ENCODE results near the gene PHACTR4. TPM values are rescaled to one million over a fixed set of nuclear protein-coding genes. Genes with fewer than 3 reads are reported as not detected.

Gene PHACTR4
- total and polyA plus RNA-seq, 10 of the 15 experiments (the other 5 are each of a cell fraction or from before 2014, with no cell fraction given): 8.9 to 34.2 (median 12.5) TPM

DNA sequence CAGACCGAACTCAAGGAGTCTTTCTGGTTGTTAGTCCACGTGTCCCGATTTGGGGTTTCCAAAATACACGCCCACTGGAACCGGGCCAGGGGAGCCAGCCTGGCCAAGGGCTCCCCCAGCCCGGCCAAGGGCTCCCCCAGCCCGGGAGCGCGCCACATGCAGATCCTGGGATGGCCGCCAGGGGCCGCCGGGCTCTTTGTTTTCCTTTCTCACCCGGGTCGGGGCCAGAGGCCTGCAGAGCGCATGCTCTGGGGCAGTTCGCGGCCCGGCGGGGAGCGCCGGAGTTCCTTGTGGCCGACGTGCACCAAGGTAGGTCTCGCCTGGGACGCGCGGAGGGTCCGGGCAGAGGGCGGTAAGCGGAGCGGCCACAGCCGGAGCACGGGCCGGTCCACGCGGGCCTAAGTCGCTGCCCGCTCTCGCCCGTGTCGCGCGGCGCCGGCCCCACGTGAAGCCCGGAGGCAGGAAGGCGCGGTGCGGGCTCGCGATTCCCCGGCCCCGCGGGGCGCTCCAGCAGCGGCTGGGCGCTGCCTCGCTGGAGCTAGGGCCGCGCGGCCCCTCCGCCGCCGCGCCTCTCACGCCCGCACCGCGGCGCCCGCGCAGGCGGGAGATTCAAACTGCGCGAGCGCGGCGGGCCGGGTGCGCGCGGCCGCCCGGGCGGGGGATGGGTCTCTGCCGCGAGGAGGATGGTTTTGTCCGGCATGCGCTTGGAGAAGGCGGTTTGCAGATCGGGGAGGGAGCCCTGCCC is 148.6 kb downstream of the PHACTR4 start (continued):
- TF ChIP-seq, protein P1, sequence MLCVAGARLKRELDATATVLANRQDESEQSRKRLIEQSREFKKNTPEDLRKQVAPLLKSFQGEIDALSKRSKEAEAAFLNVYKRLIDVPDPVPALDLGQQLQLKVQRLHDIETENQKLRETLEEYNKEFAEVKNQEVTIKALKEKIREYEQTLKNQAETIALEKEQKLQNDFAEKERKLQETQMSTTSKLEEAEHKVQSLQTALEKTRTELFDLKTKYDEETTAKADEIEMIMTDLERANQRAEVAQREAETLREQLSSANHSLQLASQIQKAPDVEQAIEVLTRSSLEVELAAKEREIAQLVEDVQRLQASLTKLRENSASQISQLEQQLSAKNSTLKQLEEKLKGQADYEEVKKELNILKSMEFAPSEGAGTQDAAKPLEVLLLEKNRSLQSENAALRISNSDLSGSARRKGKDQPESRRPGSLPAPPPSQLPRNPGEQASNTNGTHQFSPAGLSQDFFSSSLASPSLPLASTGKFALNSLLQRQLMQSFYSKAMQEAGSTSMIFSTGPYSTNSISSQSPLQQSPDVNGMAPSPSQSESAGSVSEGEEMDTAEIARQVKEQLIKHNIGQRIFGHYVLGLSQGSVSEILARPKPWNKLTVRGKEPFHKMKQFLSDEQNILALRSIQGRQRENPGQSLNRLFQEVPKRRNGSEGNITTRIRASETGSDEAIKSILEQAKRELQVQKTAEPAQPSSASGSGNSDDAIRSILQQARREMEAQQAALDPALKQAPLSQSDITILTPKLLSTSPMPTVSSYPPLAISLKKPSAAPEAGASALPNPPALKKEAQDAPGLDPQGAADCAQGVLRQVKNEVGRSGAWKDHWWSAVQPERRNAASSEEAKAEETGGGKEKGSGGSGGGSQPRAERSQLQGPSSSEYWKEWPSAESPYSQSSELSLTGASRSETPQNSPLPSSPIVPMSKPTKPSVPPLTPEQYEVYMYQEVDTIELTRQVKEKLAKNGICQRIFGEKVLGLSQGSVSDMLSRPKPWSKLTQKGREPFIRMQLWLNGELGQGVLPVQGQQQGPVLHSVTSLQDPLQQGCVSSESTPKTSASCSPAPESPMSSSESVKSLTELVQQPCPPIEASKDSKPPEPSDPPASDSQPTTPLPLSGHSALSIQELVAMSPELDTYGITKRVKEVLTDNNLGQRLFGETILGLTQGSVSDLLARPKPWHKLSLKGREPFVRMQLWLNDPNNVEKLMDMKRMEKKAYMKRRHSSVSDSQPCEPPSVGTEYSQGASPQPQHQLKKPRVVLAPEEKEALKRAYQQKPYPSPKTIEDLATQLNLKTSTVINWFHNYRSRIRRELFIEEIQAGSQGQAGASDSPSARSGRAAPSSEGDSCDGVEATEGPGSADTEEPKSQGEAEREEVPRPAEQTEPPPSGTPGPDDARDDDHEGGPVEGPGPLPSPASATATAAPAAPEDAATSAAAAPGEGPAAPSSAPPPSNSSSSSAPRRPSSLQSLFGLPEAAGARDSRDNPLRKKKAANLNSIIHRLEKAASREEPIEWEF (IDR thresholded peaks at IDR 0.05; ENCODE audit: insufficient replicate concordance, low read depth, low read length): no peak
- TF ChIP-seq DPF2 (IDR thresholded peaks at IDR 0.05): peak; percentile 64; the same call in 1 of the 2 replicates
- TF ChIP-seq YBX1 (IDR thresholded peaks at IDR 0.05): no peak
- no peak for TF ChIP-seq CREB1 (IDR thresholded peaks at IDR 0.05; ENCODE audit: low read depth)
- TF ChIP-seq, protein P2, sequence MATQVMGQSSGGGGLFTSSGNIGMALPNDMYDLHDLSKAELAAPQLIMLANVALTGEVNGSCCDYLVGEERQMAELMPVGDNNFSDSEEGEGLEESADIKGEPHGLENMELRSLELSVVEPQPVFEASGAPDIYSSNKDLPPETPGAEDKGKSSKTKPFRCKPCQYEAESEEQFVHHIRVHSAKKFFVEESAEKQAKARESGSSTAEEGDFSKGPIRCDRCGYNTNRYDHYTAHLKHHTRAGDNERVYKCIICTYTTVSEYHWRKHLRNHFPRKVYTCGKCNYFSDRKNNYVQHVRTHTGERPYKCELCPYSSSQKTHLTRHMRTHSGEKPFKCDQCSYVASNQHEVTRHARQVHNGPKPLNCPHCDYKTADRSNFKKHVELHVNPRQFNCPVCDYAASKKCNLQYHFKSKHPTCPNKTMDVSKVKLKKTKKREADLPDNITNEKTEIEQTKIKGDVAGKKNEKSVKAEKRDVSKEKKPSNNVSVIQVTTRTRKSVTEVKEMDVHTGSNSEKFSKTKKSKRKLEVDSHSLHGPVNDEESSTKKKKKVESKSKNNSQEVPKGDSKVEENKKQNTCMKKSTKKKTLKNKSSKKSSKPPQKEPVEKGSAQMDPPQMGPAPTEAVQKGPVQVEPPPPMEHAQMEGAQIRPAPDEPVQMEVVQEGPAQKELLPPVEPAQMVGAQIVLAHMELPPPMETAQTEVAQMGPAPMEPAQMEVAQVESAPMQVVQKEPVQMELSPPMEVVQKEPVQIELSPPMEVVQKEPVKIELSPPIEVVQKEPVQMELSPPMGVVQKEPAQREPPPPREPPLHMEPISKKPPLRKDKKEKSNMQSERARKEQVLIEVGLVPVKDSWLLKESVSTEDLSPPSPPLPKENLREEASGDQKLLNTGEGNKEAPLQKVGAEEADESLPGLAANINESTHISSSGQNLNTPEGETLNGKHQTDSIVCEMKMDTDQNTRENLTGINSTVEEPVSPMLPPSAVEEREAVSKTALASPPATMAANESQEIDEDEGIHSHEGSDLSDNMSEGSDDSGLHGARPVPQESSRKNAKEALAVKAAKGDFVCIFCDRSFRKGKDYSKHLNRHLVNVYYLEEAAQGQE (IDR thresholded peaks at IDR 0.05; ENCODE audit: low read depth, low read length): no peak
- no peak for TF ChIP-seq RAD51 (IDR thresholded peaks at IDR 0.05)
- peak; percentile 88 for TF ChIP-seq IKZF1 (conservative IDR thresholded peaks at IDR 0.05)
- TF ChIP-seq STAT3 (IDR thresholded peaks at IDR 0.05; ENCODE audit: low read depth, low read length): no peak
- TF ChIP-seq STAT1 (conservative IDR thresholded peaks at IDR 0.05): no peak
- peak; percentile 88 for TF ChIP-seq SMC3 (IDR thresholded peaks at IDR 0.05; ENCODE audit: borderline replicate concordance, low read length)
- TF ChIP-seq, protein P3, sequence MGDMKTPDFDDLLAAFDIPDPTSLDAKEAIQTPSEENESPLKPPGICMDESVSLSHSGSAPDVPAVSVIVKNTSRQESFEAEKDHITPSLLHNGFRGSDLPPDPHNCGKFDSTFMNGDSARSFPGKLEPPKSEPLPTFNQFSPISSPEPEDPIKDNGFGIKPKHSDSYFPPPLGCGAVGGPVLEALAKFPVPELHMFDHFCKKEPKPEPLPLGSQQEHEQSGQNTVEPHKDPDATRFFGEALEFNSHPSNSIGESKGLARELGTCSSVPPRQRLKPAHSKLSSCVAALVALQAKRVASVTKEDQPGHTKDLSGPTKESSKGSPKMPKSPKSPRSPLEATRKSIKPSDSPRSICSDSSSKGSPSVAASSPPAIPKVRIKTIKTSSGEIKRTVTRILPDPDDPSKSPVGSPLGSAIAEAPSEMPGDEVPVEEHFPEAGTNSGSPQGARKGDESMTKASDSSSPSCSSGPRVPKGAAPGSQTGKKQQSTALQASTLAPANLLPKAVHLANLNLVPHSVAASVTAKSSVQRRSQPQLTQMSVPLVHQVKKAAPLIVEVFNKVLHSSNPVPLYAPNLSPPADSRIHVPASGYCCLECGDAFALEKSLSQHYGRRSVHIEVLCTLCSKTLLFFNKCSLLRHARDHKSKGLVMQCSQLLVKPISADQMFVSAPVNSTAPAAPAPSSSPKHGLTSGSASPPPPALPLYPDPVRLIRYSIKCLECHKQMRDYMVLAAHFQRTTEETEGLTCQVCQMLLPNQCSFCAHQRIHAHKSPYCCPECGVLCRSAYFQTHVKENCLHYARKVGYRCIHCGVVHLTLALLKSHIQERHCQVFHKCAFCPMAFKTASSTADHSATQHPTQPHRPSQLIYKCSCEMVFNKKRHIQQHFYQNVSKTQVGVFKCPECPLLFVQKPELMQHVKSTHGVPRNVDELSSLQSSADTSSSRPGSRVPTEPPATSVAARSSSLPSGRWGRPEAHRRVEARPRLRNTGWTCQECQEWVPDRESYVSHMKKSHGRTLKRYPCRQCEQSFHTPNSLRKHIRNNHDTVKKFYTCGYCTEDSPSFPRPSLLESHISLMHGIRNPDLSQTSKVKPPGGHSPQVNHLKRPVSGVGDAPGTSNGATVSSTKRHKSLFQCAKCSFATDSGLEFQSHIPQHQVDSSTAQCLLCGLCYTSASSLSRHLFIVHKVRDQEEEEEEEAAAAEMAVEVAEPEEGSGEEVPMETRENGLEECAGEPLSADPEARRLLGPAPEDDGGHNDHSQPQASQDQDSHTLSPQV (IDR thresholded peaks at IDR 0.05): no peak
- TF ChIP-seq NFYA (IDR thresholded peaks at IDR 0.05; ENCODE audit: borderline replicate concordance, low read depth, low read length): no peak
- no peak for TF ChIP-seq CBX5 (IDR thresholded peaks at IDR 0.05; ENCODE audit: low read depth)
